CD14-positive monocyte (primary cell): ENCODE measurements around the gene FSTL1. TPM values are rescaled to one million over a fixed set of nuclear protein-coding genes. Genes with fewer than 3 reads are reported as not detected.
A peak's percentile ranks its signal among the peaks of the same experiment; 100 is the strongest.

Experiments used
- DNase-seq, 3 donors: peaks; one replicate each; pipeline ENCODE4 v3.0.0-alpha.2; 2011 to 2022
- H2AFZ ChIP-seq: 2 replicates; pipeline ENCODE4 v1.6.0; 2012; ENCODE audit warnings: mild to moderate bottlenecking, low read depth, low read length, inconsistent platforms; ENCODE audit not compliant: insufficient read depth, poor library complexity, severe bottlenecking
- H3K27ac ChIP-seq, 2 donors: 1 replicate in 1 of 2; 2 replicates in 1 of 2; pipeline ENCODE4 v1.5.1; 2012 to 2013; ENCODE audit warnings: low read length in 2 of 2, control low read depth in 1 of 2, inconsistent platforms in 1 of 2, low read depth in 1 of 2, mild to moderate bottlenecking in 1 of 2
- H3K27me3 ChIP-seq, 2 donors: one replicate each; pipeline versions ENCODE4 v1.6.0 to v1.6.1; 2011 to 2013; ENCODE audit warnings: low read length in 2 of 2; ENCODE audit not compliant: control insufficient read depth in 2 of 2, insufficient read depth in 2 of 2
- H3K36me3 ChIP-seq, 2 donors: replicated peaks in 1 of 2; 1 replicate in 1 of 2; 2 replicates in 1 of 2; pipeline versions ENCODE4 v1.5.1 to v1.6.1; 2012 to 2013; ENCODE audit warnings: low read length in 2 of 2, control low read depth in 1 of 2, inconsistent platforms in 1 of 2, mild to moderate bottlenecking in 1 of 2; ENCODE audit not compliant: insufficient read depth in 2 of 2, control insufficient read depth in 1 of 2
- H3K4me1 ChIP-seq, 2 donors: 1 replicate in 1 of 2; 2 replicates in 1 of 2; pipeline versions ENCODE4 v1.5.1 to v1.6.1; 2012 to 2013; ENCODE audit warnings: low read length in 2 of 2, control low read depth in 1 of 2, inconsistent platforms in 1 of 2, mild to moderate bottlenecking in 1 of 2, moderate library complexity in 1 of 2; ENCODE audit not compliant: insufficient read depth in 2 of 2, control insufficient read depth in 1 of 2
- H3K4me2 ChIP-seq: replicated peaks from 2 replicates; pipeline ENCODE3; 2012; ENCODE audit warnings: low read length, moderate library complexity, mild to moderate bottlenecking; ENCODE audit not compliant: poor library complexity, severe bottlenecking; ENCODE audit errors: extremely low read depth
- H3K4me3 ChIP-seq, 3 experiments: fragments of 200-600 bp in 1 of 3; sonication (generic) in 1 of 3; replicated peaks in 1 of 3; 1 replicate in 2 of 3; 2 replicates in 1 of 3; pipeline ENCODE4 v1.5.1; 2011 to 2013; ENCODE audit warnings: low read length in 3 of 3, mild to moderate bottlenecking in 3 of 3, control low read depth in 2 of 3, low read depth in 2 of 3, inconsistent platforms in 1 of 3, moderate library complexity in 1 of 3
- H3K79me2 ChIP-seq: 2 replicates; pipeline ENCODE4 v1.6.0; 2012; ENCODE audit warnings: mild to moderate bottlenecking, control low read depth, inconsistent platforms, low read length, moderate library complexity; ENCODE audit not compliant: insufficient read depth
- H3K9ac ChIP-seq: 2 replicates; pipeline ENCODE4 v1.6.0; 2017; ENCODE audit warnings: low read length, mild to moderate bottlenecking; ENCODE audit not compliant: insufficient read depth, poor library complexity, severe bottlenecking
- H3K9me3 ChIP-seq, 2 donors: replicated peaks in 1 of 2; 1 replicate in 1 of 2; 2 replicates in 1 of 2; pipeline versions ENCODE4 v1.5.1 to v1.6.1; 2012 to 2013; ENCODE audit warnings: low read length in 2 of 2, control low read depth in 1 of 2; ENCODE audit not compliant: control insufficient read depth in 1 of 2, insufficient read depth in 1 of 2
- H4K20me1 ChIP-seq: 2 replicates; pipeline ENCODE4 v1.6.0; 2012; ENCODE audit warnings: mild to moderate bottlenecking, low read length, control low read depth, moderate library complexity; ENCODE audit not compliant: insufficient read depth
- H3K27ac Mint-ChIP-seq, 7 donors: one replicate each; pipeline ENCODE4 v1.8.0; 2020; ENCODE audit warnings: mild to moderate bottlenecking in 7 of 7, mixed read lengths in 7 of 7, moderate library complexity in 6 of 7, inconsistent platforms in 2 of 7
- H3K27me3 Mint-ChIP-seq, 3 donors: one replicate each; pipeline ENCODE4 v1.8.0; 2021 to 2022; ENCODE audit warnings: low read depth in 3 of 3, mild to moderate bottlenecking in 3 of 3, mixed read lengths in 3 of 3, moderate library complexity in 3 of 3, inconsistent platforms in 1 of 3
- H3K36me3 Mint-ChIP-seq, 2 donors: one replicate each; pipeline ENCODE4 v1.8.0; 2020; ENCODE audit warnings: mixed read lengths in 2 of 2, inconsistent platforms in 1 of 2, mild to moderate bottlenecking in 1 of 2
- H3K4me1 Mint-ChIP-seq: one replicate; pipeline ENCODE4 v1.8.0; 2020; ENCODE audit warnings: mild to moderate bottlenecking, mixed read lengths
- H3K4me3 Mint-ChIP-seq, 2 donors: one replicate each; pipeline ENCODE4 v1.8.0; 2020; ENCODE audit warnings: mild to moderate bottlenecking in 2 of 2, mixed read lengths in 2 of 2, moderate library complexity in 1 of 2
- H3K9me3 Mint-ChIP-seq, 7 donors: one replicate each; pipeline ENCODE4 v1.8.0; 2020 to 2022; ENCODE audit warnings: mixed read lengths in 7 of 7, mild to moderate bottlenecking in 6 of 7, moderate library complexity in 6 of 7, inconsistent platforms in 2 of 7
- WGBS: methylation state at CpG from one replicate; pipeline ENCODE4 v1.1.5; 2013; ENCODE audit warnings: missing lambda C conversion rate; ENCODE audit not compliant: insufficient coverage; 5-methylcytosine and 5-hydroxymethylcytosine counted together
- intact Hi-C, 2 donors: fragments of 100-400 bp; cut with micrococcal nuclease; formaldehyde crosslinking; loops; one replicate each; pipeline versions ENCODE4 v1.15.0 to v1.15.1; 2023
- polyA plus RNA-seq, 3 donors: library from polyadenylated mRNA; depleted of rRNA in 1 of 3; unstranded in 2 of 3; stranded (reverse) in 1 of 3; fragments of 300-500 nt in 2 of 3; fragments of >200 nt in 1 of 3; fragmentation: Illumina TruSeq in 2 of 3; gene quantifications; 1 replicate in 2 of 3; 2 replicates in 1 of 3; pipeline ENCODE4 v1.2.3, GENCODE V29; 2012 to 2021
- TF ChIP-seq, protein P1 (sequence below): fragments of 200-600 bp; IDR thresholded peaks from one replicate; pipeline ENCODE4 v1.8.0; 2022; ENCODE audit warnings: antibody characterized with exemption, mild to moderate bottlenecking

The FSTL1 gene
- polyA plus RNA-seq, 3 donors = 0.13 to 0.44 (median 0.29) TPM

DNA sequence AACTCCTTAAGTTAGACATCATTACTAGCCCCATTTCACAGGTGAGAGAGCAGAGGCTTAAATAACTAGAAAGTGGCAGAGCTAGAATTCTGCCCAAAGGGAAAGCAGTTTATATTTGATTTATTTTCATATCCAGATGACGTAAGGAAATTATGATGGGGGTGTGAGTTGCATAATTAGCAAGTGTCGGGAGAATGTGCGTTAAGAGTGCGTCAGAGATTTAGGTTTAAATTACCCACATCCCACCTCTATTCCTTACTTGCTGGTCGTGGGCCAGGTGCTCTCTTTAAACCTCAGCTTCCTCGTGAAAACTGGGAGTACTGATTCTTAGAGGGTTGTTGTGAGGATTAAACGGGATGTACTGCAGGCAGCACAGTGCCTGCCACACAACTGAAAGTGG, 32.3 kb downstream of the FSTL1 start:
- TF ChIP-seq, protein P1, sequence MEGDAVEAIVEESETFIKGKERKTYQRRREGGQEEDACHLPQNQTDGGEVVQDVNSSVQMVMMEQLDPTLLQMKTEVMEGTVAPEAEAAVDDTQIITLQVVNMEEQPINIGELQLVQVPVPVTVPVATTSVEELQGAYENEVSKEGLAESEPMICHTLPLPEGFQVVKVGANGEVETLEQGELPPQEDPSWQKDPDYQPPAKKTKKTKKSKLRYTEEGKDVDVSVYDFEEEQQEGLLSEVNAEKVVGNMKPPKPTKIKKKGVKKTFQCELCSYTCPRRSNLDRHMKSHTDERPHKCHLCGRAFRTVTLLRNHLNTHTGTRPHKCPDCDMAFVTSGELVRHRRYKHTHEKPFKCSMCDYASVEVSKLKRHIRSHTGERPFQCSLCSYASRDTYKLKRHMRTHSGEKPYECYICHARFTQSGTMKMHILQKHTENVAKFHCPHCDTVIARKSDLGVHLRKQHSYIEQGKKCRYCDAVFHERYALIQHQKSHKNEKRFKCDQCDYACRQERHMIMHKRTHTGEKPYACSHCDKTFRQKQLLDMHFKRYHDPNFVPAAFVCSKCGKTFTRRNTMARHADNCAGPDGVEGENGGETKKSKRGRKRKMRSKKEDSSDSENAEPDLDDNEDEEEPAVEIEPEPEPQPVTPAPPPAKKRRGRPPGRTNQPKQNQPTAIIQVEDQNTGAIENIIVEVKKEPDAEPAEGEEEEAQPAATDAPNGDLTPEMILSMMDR = no peak
- intact Hi-C loops = loop anchor here in 1 of 2 donors (5.0 kb wide), 2 partner anchors 171 to 526 kb away; no protein-coding TSS in a partner anchor
- H3K4me2 ChIP-seq = peak overlapping the region; percentile 21
- Mint-ChIP-seq H3K36me3 (no peaks in the 10 kb centered on the region), H3K4me3 (no peak overlapping the region), H3K27ac (no peak overlapping the region), H3K9me3 (no peaks in the 10 kb centered on the region), H3K4me1 (peaks cover 20% of the 10 kb centered on the region), H3K27me3 (peaks cover 0 to 4% (median 2%) of the 10 kb centered on the region in 3 donors)
- peaks cover 16 to 23% of the 10 kb centered on the region in 2 donors for H3K4me1 ChIP-seq
- no peaks in the 10 kb centered on the region for H3K79me2 ChIP-seq
- DNase-seq = peak in 1 of 3 donors; percentile 10
- no peaks in the 10 kb centered on the region for H3K27me3 ChIP-seq
- peak overlapping the region; percentile 46 for H2AFZ ChIP-seq
- H3K4me3 ChIP-seq = no peak overlapping the region
- no peaks in the 10 kb centered on the region for H4K20me1 ChIP-seq
- no CpG with 5 or more reads among the region's 7 CpGs for WGBS
- H3K9ac ChIP-seq = no peak overlapping the region
- no peak overlapping the region for H3K27ac ChIP-seq
- no peaks in the 10 kb centered on the region for H3K36me3 ChIP-seq
- H3K9me3 ChIP-seq = no peaks in the 10 kb centered on the region

DNA sequence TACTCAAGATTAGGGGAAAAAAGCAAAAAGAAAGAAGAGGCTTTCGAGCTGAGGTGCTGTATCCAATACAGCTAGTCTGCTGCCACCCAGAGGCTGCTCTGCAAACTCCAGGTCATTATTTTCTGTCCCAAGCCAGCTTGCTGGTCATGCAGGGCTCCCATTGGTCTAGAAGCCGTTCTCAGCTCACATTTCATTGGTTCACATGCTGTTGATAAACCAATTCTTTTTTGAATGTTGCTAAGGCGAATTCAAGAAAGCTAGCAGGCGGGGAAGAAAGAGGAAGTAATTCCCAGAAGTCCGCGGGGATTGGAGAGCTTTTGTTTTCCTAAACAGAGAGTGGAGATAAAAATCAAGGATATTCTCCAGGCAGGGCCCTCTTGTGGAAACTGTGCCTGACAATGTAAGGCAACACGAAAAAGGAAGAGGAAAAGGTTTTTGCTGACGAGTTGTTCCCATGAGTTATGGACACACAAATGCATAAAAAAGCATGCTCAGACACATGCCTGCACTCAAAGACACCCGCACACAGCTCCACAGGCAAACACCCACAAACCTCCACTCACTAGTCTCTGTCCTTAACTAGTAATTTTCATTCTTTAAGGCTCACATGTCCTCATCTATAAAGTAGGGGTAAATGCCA, 33.4 kb downstream of the FSTL1 start:
- WGBS = 0% methylated on average over 7 of the region's 9 CpGs
- H3K9me3 Mint-ChIP-seq = no peaks in the 10 kb centered on the region
- Histone ChIP-seq H3K27ac (peak overlapping the region in 1 of 2 donors; percentile 12), H3K79me2 (no peaks in the 10 kb centered on the region), H3K4me3 (peak overlapping the region; percentile 14 to 88 (median 70)), H3K4me1 (peaks cover 23 to 31% of the 10 kb centered on the region in 2 donors), H2AFZ (peak overlapping the region; percentile 66), H3K36me3 (no peaks in the 10 kb centered on the region), H3K27me3 (no peaks in the 10 kb centered on the region), H3K4me2 (peak overlapping the region; percentile 68), H3K9me3 (no peaks in the 10 kb centered on the region), H3K9ac (no peak overlapping the region), H4K20me1 (no peaks in the 10 kb centered on the region)
- TF ChIP-seq, protein P1 = peak; percentile 86
- no peaks in the 10 kb centered on the region for H3K36me3 Mint-ChIP-seq
- intact Hi-C loops = loop anchor here in 1 of 2 donors (5.0 kb wide), 2 partner anchors 170 to 525 kb away; no protein-coding TSS in a partner anchor
- H3K4me3 Mint-ChIP-seq = peak overlapping the region; percentile 77 to 89
- peaks cover 29% of the 10 kb centered on the region for H3K4me1 Mint-ChIP-seq
- peak overlapping the region; percentile 53 to 88 (median 81) for H3K27ac Mint-ChIP-seq
- peak; percentile 86 to 97 (median 93) for DNase-seq
- peaks cover 0 to 4% (median 2%) of the 10 kb centered on the region in 3 donors for H3K27me3 Mint-ChIP-seq
